HepG2 (cell line): Measurements from ENCODE around the gene SOX12. TPM values are rescaled to one million over a fixed set of nuclear protein-coding genes. Genes with fewer than 3 reads are reported as not detected.

Experiments
- ARNT ChIP-seq: fragments of 450-650 bp; IDR thresholded peaks from 2 replicates; pipeline ENCODE4 v1.6.1; 2017
- ATF4 ChIP-seq, 2 experiments: fragments of 450-650 bp in 1 of 2; sonication (generic) in 1 of 2; formaldehyde crosslinking; IDR thresholded peaks; 2 replicates each; pipeline versions ENCODE4 v1.5.0 to v1.8.0; 2020 to 2022; ENCODE audit warnings: mild to moderate bottlenecking in 1 of 2, missing genetic modification reagents in 1 of 2
- KDM4B ChIP-seq: sonication (generic); formaldehyde crosslinking; IDR thresholded peaks from 2 replicates; pipeline ENCODE4 v1.4.0; 2020; ENCODE audit warnings: missing genetic modification reagents
- MEIS1 ChIP-seq: sonication (generic); formaldehyde crosslinking; IDR thresholded peaks from 2 replicates; pipeline ENCODE4 v1.9.0; 2021; ENCODE audit warnings: mild to moderate bottlenecking, missing genetic modification reagents, moderate library complexity, borderline replicate concordance
- RAD51 ChIP-seq: fragments of 450-650 bp; IDR thresholded peaks from 2 replicates; pipeline ENCODE4 v1.6.1; 2016; ENCODE audit warnings: borderline replicate concordance
- SNRNP70 ChIP-seq: fragments of 200-400 bp; formaldehyde crosslinking; IDR thresholded peaks from 2 replicates; pipeline ENCODE4 v1.6.1; 2017; ENCODE audit warnings: mild to moderate bottlenecking, low read depth, low read length, moderate library complexity
- SP140L ChIP-seq: sonication (generic); formaldehyde crosslinking; IDR thresholded peaks from 2 replicates; pipeline ENCODE4 v1.4.0; 2020; ENCODE audit warnings: missing genetic modification reagents, borderline replicate concordance
- TRIM22 ChIP-seq: fragments of 450-650 bp; IDR thresholded peaks from 2 replicates; pipeline ENCODE4 v1.6.1; 2017
- UBTF ChIP-seq: sonication (generic); formaldehyde crosslinking; IDR thresholded peaks from 2 replicates; pipeline ENCODE4 v1.4.0; 2020; ENCODE audit warnings: mild to moderate bottlenecking, missing genetic modification reagents
- YEATS4 ChIP-seq: sonication (generic); formaldehyde crosslinking; IDR thresholded peaks from 2 replicates; pipeline ENCODE4 v1.4.0; 2020; ENCODE audit warnings: missing genetic modification reagents, borderline replicate concordance
- ZNF160 ChIP-seq: sonication (generic); formaldehyde crosslinking; IDR thresholded peaks from 2 replicates; pipeline ENCODE4 v1.8.0; 2022; ENCODE audit warnings: mild to moderate bottlenecking, inconsistent platforms, missing genetic modification reagents
- ZNF260 ChIP-seq: sonication (generic); formaldehyde crosslinking; IDR thresholded peaks from 2 replicates; pipeline ENCODE4 v1.4.0; 2020; ENCODE audit warnings: missing genetic modification reagents, low read depth, mild to moderate bottlenecking, borderline replicate concordance
- ZNF3 ChIP-seq: IDR thresholded peaks from 2 replicates; pipeline ENCODE4 v1.7.0; 2017; ENCODE audit warnings: inconsistent platforms
- ZNF333 ChIP-seq: sonication (generic); formaldehyde crosslinking; IDR thresholded peaks from 2 replicates; pipeline ENCODE4 v1.4.0; 2020; ENCODE audit warnings: mild to moderate bottlenecking, missing genetic modification reagents, borderline replicate concordance
- ZNF512B ChIP-seq: sonication (generic); formaldehyde crosslinking; IDR thresholded peaks from 2 replicates; pipeline ENCODE4 v1.5.1; 2020; ENCODE audit warnings: missing genetic modification reagents, mild to moderate bottlenecking, borderline replicate concordance
- ZNF530 ChIP-seq: sonication (generic); formaldehyde crosslinking; IDR thresholded peaks from 2 replicates; pipeline ENCODE4 v1.5.0; 2020; ENCODE audit warnings: low read depth, mild to moderate bottlenecking, missing genetic modification reagents
- ZNF639 ChIP-seq: conservative IDR thresholded peaks from 2 replicates; pipeline ENCODE4 v1.6.1; 2018; ENCODE audit warnings: missing genetic modification reagents
- ZNF704 ChIP-seq: sonication (generic); formaldehyde crosslinking; IDR thresholded peaks from 2 replicates; pipeline ENCODE4 v1.8.1; 2023; ENCODE audit warnings: mild to moderate bottlenecking, inconsistent platforms, moderate library complexity, missing genetic modification reagents, borderline replicate concordance
- polyA plus RNA-seq, 8 experiments: library from polyadenylated mRNA; depleted of rRNA in 3 of 8; stranded (reverse) in 7 of 8; unstranded in 1 of 8; fragments of >200 nt; fragmentation: Illumina TruSeq in 4 of 8; extraction: Trizol in 4 of 8; gene quantifications; 2 replicates each; pipeline versions ENCODE4 v1.2.1 to v1.2.3, GENCODE V29; 2011 to 2016; ENCODE audit warnings: low read depth in 4 of 8, missing spikeins in 1 of 8, mixed read lengths in 1 of 8; ENCODE audit not compliant: insufficient read depth in 1 of 8
- total RNA-seq, 5 experiments: library from RNA; depleted of rRNA; stranded (reverse); fragments of >200 nt; fragmentation: Illumina TruSeq; extraction: Trizol; gene quantifications; 2 replicates each; pipeline ENCODE4 v1.2.3, GENCODE V29; 2016; ENCODE audit warnings: low read depth in 1 of 5

Gene SOX12
- total and polyA plus RNA-seq, 2 of the 13 experiments (the other 11 are each of a cell fraction or from before 2014, with no cell fraction given) = 10.0 to 18.7 TPM

GRCh38 chr20:325045-325888 lies at the start of gene SOX12 (continued):
- TF ChIP-seq UBTF (peak; percentile 56), ZNF160 (CRISPR knock-in tag) (0 out of 2 replicates have a peak, but pooled peaks have one; percentile 10), SP140L (CRISPR knock-in tag) (no peak), ZNF704 (CRISPR knock-in tag) (no peak), RAD51 (no peak), ZNF512B (CRISPR knock-in tag) (no peak; the same call in 1 of the 2 replicates), ZNF639 (CRISPR knock-in tag) (peak; percentile 87; the same call in 1 of the 2 replicates), ZNF530 (CRISPR knock-in tag) (no peak), ZNF3 (CRISPR knock-in tag) (no peak), TRIM22 (no peak), SNRNP70 (0 out of 2 replicates have a peak, but pooled peaks have one; percentile 64), YEATS4 (CRISPR knock-in tag) (peak; percentile 91), KDM4B (CRISPR knock-in tag) (no peak; the same call in 1 of the 2 replicates), ARNT (no peak), ATF4 (CRISPR knock-in tag; IDR thresholded peaks at IDR 0.05) (no peak; a peak in 1 of 4 replicates), ZNF260 (CRISPR knock-in tag) (no peak), MEIS1 (CRISPR knock-in tag) (no peak), ZNF333 (no peak)
